HEK293 (cell line): ENCODE results near the gene CACNA2D3.

Experiments used
- CTCF ChIA-PET: fragments of 350-600 bp; formaldehyde crosslinking; extraction: SDS; loops from one replicate; lab custom pipeline; 2021; ENCODE audit warnings: antibody characterized with exemption; lab: Yijun Ruan, JAX
- POLR2A ChIA-PET: fragments of 300-600 bp; formaldehyde crosslinking; extraction: SDS; loops from one replicate; lab custom pipeline; 2020; ENCODE audit warnings: antibody characterized with exemption, inconsistent platforms; lab: Yijun Ruan, JAX
- H3K27ac ChIP-seq: fragments of 200-500 bp; sonication (Bioruptor generic); 2 replicates; pipeline ENCODE4 v1.5.1; 2014; ENCODE audit warnings: low read depth, low read length, control low read depth, inconsistent platforms; ENCODE audit errors: extremely low read depth
- H3K36me3 ChIP-seq, 2 experiments: fragments of 200-500 bp in 1 of 2; sonication (Bioruptor generic) in 1 of 2; 1 replicate in 1 of 2; 2 replicates in 1 of 2; pipeline ENCODE4 v1.5.1; 2014 to 2017; ENCODE audit warnings: inconsistent platforms in 2 of 2, low read length in 2 of 2; ENCODE audit not compliant: control insufficient read depth in 2 of 2, insufficient read depth in 1 of 2
- H3K4me1 ChIP-seq: fragments of 200-500 bp; sonication (Bioruptor generic); 2 replicates; pipeline ENCODE4 v1.5.1; 2014; ENCODE audit warnings: mild to moderate bottlenecking, low read length, inconsistent platforms; ENCODE audit not compliant: control insufficient read depth, insufficient read depth
- H3K4me3 ChIP-seq: 2 replicates; pipeline ENCODE4 v1.5.1; 2011; ENCODE audit warnings: low read depth, mild to moderate bottlenecking, control low read depth, low read length, moderate library complexity
- H3K9me3 ChIP-seq: fragments of 200-500 bp; sonication (Bioruptor generic); 2 replicates; pipeline ENCODE4 v1.5.1; 2014; ENCODE audit warnings: low read depth, low read length, inconsistent platforms; ENCODE audit not compliant: control insufficient read depth, insufficient read depth
- BCL6B ChIP-seq: fragments of 450-650 bp; formaldehyde crosslinking; IDR thresholded peaks from 2 replicates; pipeline ENCODE4 v1.5.1; 2017; ENCODE audit warnings: missing biosample characterization, missing genetic modification characterization
- MEIS1 ChIP-seq: sonication (generic); formaldehyde crosslinking; IDR thresholded peaks from 2 replicates; pipeline ENCODE4 v1.8.1; 2022; ENCODE audit warnings: missing genetic modification reagents, mild to moderate bottlenecking, borderline replicate concordance
- MYNN ChIP-seq: fragments of 450-650 bp; formaldehyde crosslinking; IDR thresholded peaks from 2 replicates; pipeline ENCODE4 v1.5.1; 2016; ENCODE audit warnings: missing biosample characterization, missing genetic modification characterization, borderline replicate concordance
- REST ChIP-seq: fragments of 450-650 bp; formaldehyde crosslinking; IDR thresholded peaks from 2 replicates; pipeline ENCODE4 v1.5.1; 2016; ENCODE audit warnings: missing biosample characterization, missing genetic modification characterization
- SETDB1 ChIP-seq: IDR thresholded peaks from one replicate; pipeline ENCODE4 v1.6.1; 2017; ENCODE audit warnings: mild to moderate bottlenecking, low read length, moderate library complexity, mixed read lengths; ENCODE audit not compliant: insufficient read length
- ZBTB20 ChIP-seq: fragments of 450-650 bp; formaldehyde crosslinking; IDR thresholded peaks from 2 replicates; pipeline ENCODE4 v1.5.1; 2016; ENCODE audit warnings: missing biosample characterization, missing genetic modification characterization
- ZBTB6 ChIP-seq: fragments of 450-650 bp; formaldehyde crosslinking; IDR thresholded peaks from 2 replicates; pipeline ENCODE4 v1.5.1; 2017; ENCODE audit warnings: missing biosample characterization, missing genetic modification characterization
- ZIC2 ChIP-seq: fragments of 450-650 bp; formaldehyde crosslinking; IDR thresholded peaks from 2 replicates; pipeline ENCODE4 v1.5.1; 2016; ENCODE audit warnings: missing biosample characterization, missing genetic modification characterization
- ZNF211 ChIP-seq: fragments of 450-650 bp; formaldehyde crosslinking; IDR thresholded peaks from 2 replicates; pipeline ENCODE4 v1.5.1; 2016; ENCODE audit warnings: low read depth, missing biosample characterization, missing genetic modification characterization
- ZNF221 ChIP-seq: fragments of 450-650 bp; formaldehyde crosslinking; IDR thresholded peaks from 2 replicates; pipeline ENCODE4 v1.5.1; 2017; ENCODE audit warnings: missing biosample characterization, missing genetic modification characterization, borderline replicate concordance
- ZNF26 ChIP-seq: fragments of 450-650 bp; formaldehyde crosslinking; IDR thresholded peaks from 2 replicates; pipeline ENCODE4 v1.5.1; 2016; ENCODE audit warnings: missing biosample characterization, missing genetic modification characterization
- ZNF266 ChIP-seq: fragments of 450-650 bp; formaldehyde crosslinking; IDR thresholded peaks from 2 replicates; pipeline ENCODE4 v1.5.1; 2016; ENCODE audit warnings: missing biosample characterization, missing genetic modification characterization, low read depth
- ZNF311 ChIP-seq: fragments of 450-650 bp; formaldehyde crosslinking; IDR thresholded peaks from 2 replicates; pipeline ENCODE4 v1.5.1; 2017; ENCODE audit warnings: missing biosample characterization, missing genetic modification characterization, borderline replicate concordance
- ZNF335 ChIP-seq: fragments of 450-650 bp; formaldehyde crosslinking; conservative IDR thresholded peaks from 2 replicates; pipeline ENCODE4 v1.5.1; 2016; ENCODE audit warnings: missing biosample characterization, missing genetic modification characterization
- ZNF350 ChIP-seq: fragments of 450-650 bp; formaldehyde crosslinking; IDR thresholded peaks from 2 replicates; pipeline ENCODE4 v1.5.0; 2017; ENCODE audit warnings: missing biosample characterization, mild to moderate bottlenecking, missing genetic modification characterization
- ZNF518A ChIP-seq: fragments of 450-650 bp; formaldehyde crosslinking; conservative IDR thresholded peaks from 2 replicates; pipeline ENCODE4 v1.5.1; 2016; ENCODE audit warnings: low read depth, missing biosample characterization, missing genetic modification characterization
- ZNF658 ChIP-seq: fragments of 450-650 bp; formaldehyde crosslinking; IDR thresholded peaks from 2 replicates; pipeline ENCODE4; 2016; ENCODE audit warnings: missing biosample characterization, missing genetic modification characterization

The CACNA2D3 gene

GRCh38 chr3:55065331-55065730, 943.0 kb downstream of the CACNA2D3 start:
- Histone ChIP-seq H3K4me3 (no peak overlapping the region), H3K9me3 (no peaks in the 10 kb centered on the region), H3K36me3 (no peaks in the 10 kb centered on the region), H3K27ac (no peak overlapping the region), H3K4me1 (peaks cover 3% of the 10 kb centered on the region; the same call in 1 of the 2 replicates)
- TF ChIP-seq ZBTB6 (tag by site-specific recombination) (no peak), REST (no peak), ZNF211 (tag by site-specific recombination) (no peak), ZNF658 (tag by site-specific recombination) (no peak), ZNF518A (tag by site-specific recombination) (no peak), ZNF335 (tag by site-specific recombination) (no peak), ZNF26 (tag by site-specific recombination) (no peak), ZNF311 (tag by site-specific recombination) (no peak), ZBTB20 (tag by site-specific recombination) (no peak), SETDB1 (no peak)
- POLR2A ChIA-PET: no interaction called here
- CTCF ChIA-PET: no interaction called here

GRCh38 chr3:55066551-55067047, 944.2 kb downstream of the CACNA2D3 start:
- ChIA-PET POLR2A (no interaction called here), CTCF (no interaction called here)
- Histone ChIP-seq H3K27ac (no peak overlapping the region), H3K36me3 (no peaks in the 10 kb centered on the region), H3K4me1 (no peaks in the 10 kb centered on the region), H3K9me3 (no peaks in the 10 kb centered on the region)
- TF ChIP-seq ZIC2 (tag by site-specific recombination): peak; percentile 37; the same call in 1 of the 2 replicates
- TF ChIP-seq ZNF266 (tag by site-specific recombination): no peak
- TF ChIP-seq MYNN: no peak
- TF ChIP-seq ZNF350 (tag by site-specific recombination): no peak
- TF ChIP-seq ZNF221 (tag by site-specific recombination): no peak
- no peak for TF ChIP-seq BCL6B (tag by site-specific recombination)
- no peak for TF ChIP-seq MEIS1 (CRISPR knock-in tag)
- TF ChIP-seq, all 188 proteins: peak for 1
- no peak overlapping the region for H3K4me3 ChIP-seq
